ENCODE measurements around the gene ADAM19.

- TF ChIP-seq CTCF (conservative IDR thresholded peaks at IDR 0.05; ENCODE audit: low read depth in 2 of 2): peak; percentile 87 to 92
- no peak for TF ChIP-seq POLR2AphosphoS5 (IDR thresholded peaks at IDR 0.05; ENCODE audit: low read depth)
- TF ChIP-seq CREB1 (CRISPR knock-in tag; IDR thresholded peaks at IDR 0.05; ENCODE audit: low read depth): no peak
- TF ChIP-seq JUNB (IDR thresholded peaks at IDR 0.05; ENCODE audit: unreplicated experiment): no peak
- no peak for TF ChIP-seq EZH2phosphoT487 (IDR thresholded peaks at IDR 0.05; ENCODE audit: unreplicated experiment)
Observed at GRCh38 chr5:157476702-157477408, 98.7 kb downstream of the ADAM19 start.

All from GM23338 (cell line).